Neural cell (in vitro differentiated cells): ENCODE measurements around the gene MAPK7.

Experiments used
- CTCF ChIP-seq: fragments of 450-650 bp; IDR thresholded peaks from 2 replicates; pipeline ENCODE4 v1.5.1; 2014; ENCODE audit warnings: antibody characterized with exemption, mild to moderate bottlenecking, moderate library complexity; ENCODE audit not compliant: poor library complexity, severe bottlenecking
- TAF1 ChIP-seq: IDR thresholded peaks from 2 replicates; pipeline ENCODE4 v1.6.1; 2012; ENCODE audit warnings: low read depth

- TF ChIP-seq CTCF: no peak
- no peak for TF ChIP-seq TAF1
These were observed 45.7 kb upstream of the MAPK7 start for GRCh38 chr17:19332371-19333131.
